22Rv1 (cell line): ENCODE results near the gene MYADML2.
"Not testable (repeated sequence)": the region's sequence is repeated elsewhere in the genome, so short reads cannot be mapped to it uniquely, and the experiment has no call there.

Source experiments
- H3K27ac ChIP-seq: fragments of 450-650 bp; 2 replicates; pipeline ENCODE4 v1.5.1; 2017
- CTCF ChIP-seq: fragments of 450-650 bp; IDR thresholded peaks from 2 replicates; pipeline ENCODE4 v1.5.1; 2017; ENCODE audit warnings: mild to moderate bottlenecking
- ZFX ChIP-seq: fragments of 450-650 bp; IDR thresholded peaks from 2 replicates; pipeline ENCODE4 v1.6.1; 2017; ENCODE audit warnings: antibody characterized with exemption, borderline replicate concordance

The MYADML2 gene

GRCh38 chr17:81983011-81983638, 36.1 kb upstream of the MYADML2 start:
- no peak for TF ChIP-seq ZFX
- no peak for TF ChIP-seq CTCF
- no peak overlapping the region for H3K27ac ChIP-seq

DNA sequence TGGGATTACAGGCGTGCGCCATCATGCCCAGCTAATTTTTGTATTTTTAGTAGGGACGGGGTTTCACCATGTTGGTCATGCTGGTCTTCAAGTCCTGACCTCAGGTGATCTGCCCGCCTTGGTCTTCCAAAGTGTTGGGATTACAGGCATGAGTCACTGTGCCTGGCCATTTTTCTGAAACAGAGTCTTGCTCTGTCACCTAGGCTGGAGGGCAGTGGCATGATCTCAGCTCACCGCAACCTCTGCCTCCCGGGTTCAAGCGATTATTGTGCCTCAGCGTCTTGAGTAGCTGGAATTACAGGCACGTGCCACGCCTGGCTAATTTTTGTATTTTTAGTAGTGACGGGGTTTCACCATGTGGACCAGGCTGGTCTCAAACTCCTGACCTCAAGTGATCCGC, 34.5 kb upstream of the MYADML2 start:
- not testable (repeated sequence) for H3K27ac ChIP-seq

DNA sequence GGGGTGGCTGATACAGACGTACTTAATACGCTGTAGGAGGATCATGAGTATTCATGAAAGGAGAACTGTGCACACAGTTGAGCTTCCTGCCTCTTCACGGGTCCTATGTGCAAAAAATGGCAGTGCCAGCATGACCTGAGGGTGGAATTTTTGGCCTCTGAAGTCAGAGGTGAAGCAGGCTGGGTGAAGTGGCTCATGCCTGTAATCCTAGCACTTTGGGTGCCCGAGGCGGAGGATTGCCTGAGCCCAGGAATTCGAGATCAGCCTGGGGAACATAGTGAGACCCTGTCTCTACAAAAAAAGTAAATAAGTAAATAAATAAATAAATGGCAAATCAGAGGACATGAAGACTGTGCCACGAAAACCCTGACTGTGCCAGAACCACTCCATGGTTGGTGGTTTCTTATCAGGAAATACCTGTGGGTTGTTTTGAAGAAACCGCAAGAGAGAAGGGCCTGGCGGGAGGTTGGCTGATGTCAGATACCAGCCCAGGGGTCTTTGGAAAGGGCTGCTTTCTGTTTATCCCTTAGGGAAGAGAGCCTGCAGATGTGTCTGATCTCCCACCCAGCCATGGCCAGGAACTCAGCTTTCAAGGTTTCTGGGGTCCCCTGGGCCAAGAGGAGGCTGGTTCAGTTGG, 33.8 kb upstream of the MYADML2 start:
- TF ChIP-seq ZFX (no peak), CTCF (no peak)
- no peak overlapping the region for H3K27ac ChIP-seq

DNA sequence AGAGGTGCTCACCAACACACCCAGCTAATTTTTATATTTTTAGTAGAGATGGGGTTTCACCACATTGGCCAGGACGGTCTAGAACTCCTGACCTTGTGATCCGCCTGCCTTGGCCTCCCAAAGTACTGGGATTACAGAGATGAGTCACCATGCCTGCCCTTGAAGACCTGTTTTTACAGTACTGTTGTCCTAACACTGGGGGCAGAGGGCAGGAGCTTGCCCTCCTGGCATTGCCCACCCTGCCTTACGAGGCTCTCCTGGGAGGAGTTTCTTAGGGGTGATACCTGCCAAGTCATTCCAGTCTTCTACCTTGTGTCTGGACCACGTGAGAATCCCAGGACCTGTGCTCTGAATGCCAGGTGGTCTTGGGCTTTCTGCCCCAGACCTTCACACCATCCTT, 33.1 kb upstream of the MYADML2 start:
- H3K27ac ChIP-seq, result no peak overlapping the region
- TF ChIP-seq CTCF (no peak), ZFX (no peak)

GRCh38 chr17:81978524-81979298, 31.7 kb upstream of the MYADML2 start:
- TF ChIP-seq ZFX, result no peak
- no peak for TF ChIP-seq CTCF
- H3K27ac ChIP-seq, result peak overlapping the region; percentile 84

- TF ChIP-seq ZFX (no peak), CTCF (no peak)
- peak within 1 kb of the TSS; percentile 84 for H3K27ac ChIP-seq
These were observed 30.3 kb upstream of the MYADML2 start, which contains the start of gene ASPSCR1 for GRCh38 chr17:81977211-81977808. Gene ASPSCR1 (plus strand): TSS chr17:81977629. CDS start chr17:81977647, 18 bp downstream.

GRCh38 chr17:81976332-81977210, 29.5 kb upstream of the MYADML2 start:
- peak overlapping the region; percentile 84 for H3K27ac ChIP-seq
- TF ChIP-seq ZFX (no peak), CTCF (no peak)
